DND-41 (cell line): Measurements from ENCODE around the gene BAX.
"Not testable (repeated sequence)": the region's sequence is repeated elsewhere in the genome, so short reads cannot be mapped to it uniquely, and the experiment has no call there.

Experiments used
- ATAC-seq: fragments of 200-7000 bp; cut with Tn5 transposase; 3 replicates; pipeline ENCODE4 v1.9.1; 2021; ENCODE audit warnings: low read depth; ENCODE audit not compliant: insufficient read depth
- DNase-seq: peaks from one replicate; pipeline ENCODE4 v3.0.0-alpha.2; 2020
- H2AFZ ChIP-seq: 2 replicates; pipeline ENCODE4 v1.6.0; 2012; ENCODE audit warnings: low read depth, low read length
- H3K27ac ChIP-seq: 2 replicates; pipeline ENCODE4 v1.5.1; 2012; ENCODE audit warnings: low read length, inconsistent platforms
- H3K27me3 ChIP-seq: fragments of 200-600 bp; sonication (generic); 2 replicates; pipeline ENCODE4 v1.6.0; 2012; ENCODE audit warnings: low read length, mild to moderate bottlenecking, inconsistent platforms; ENCODE audit not compliant: insufficient read depth, poor library complexity
- H3K36me3 ChIP-seq: 2 replicates; pipeline ENCODE4 v1.5.1; 2012; ENCODE audit warnings: low read length, inconsistent platforms; ENCODE audit not compliant: insufficient read depth
- H3K4me1 ChIP-seq: 2 replicates; pipeline ENCODE4 v1.5.1; 2012; ENCODE audit warnings: mild to moderate bottlenecking, low read length; ENCODE audit not compliant: insufficient read depth
- H3K4me2 ChIP-seq: 2 replicates; pipeline ENCODE4 v1.6.0; 2012; ENCODE audit warnings: mild to moderate bottlenecking, moderate library complexity, low read length, inconsistent platforms; ENCODE audit not compliant: insufficient read depth
- H3K4me3 ChIP-seq, 2 experiments: fragments of 200-600 bp in 1 of 2; shearing (Covaris generic) in 1 of 2; 2 replicates each; pipeline ENCODE4 v1.5.1; 2012 to 2016; ENCODE audit warnings: inconsistent platforms in 2 of 2, low read length in 2 of 2, mild to moderate bottlenecking in 2 of 2, low read depth in 1 of 2, moderate library complexity in 1 of 2
- H3K79me2 ChIP-seq: 2 replicates; pipeline ENCODE4 v1.6.0; 2012; ENCODE audit warnings: low read length, inconsistent platforms; ENCODE audit not compliant: insufficient read depth
- H3K9ac ChIP-seq: 2 replicates; pipeline ENCODE4 v1.6.0; 2012; ENCODE audit warnings: low read depth, mild to moderate bottlenecking, inconsistent platforms, low read length, moderate library complexity
- H3K9me3 ChIP-seq: 2 replicates; pipeline ENCODE4 v1.5.1; 2012; ENCODE audit warnings: low read length, moderate library complexity, mild to moderate bottlenecking, inconsistent platforms; ENCODE audit not compliant: insufficient read depth, severe bottlenecking
- H4K20me1 ChIP-seq: 2 replicates; pipeline ENCODE4 v1.6.0; 2012; ENCODE audit warnings: low read length; ENCODE audit not compliant: insufficient read depth
- CTCF ChIP-seq: IDR thresholded peaks from 2 replicates; pipeline ENCODE4 v1.5.1; 2012; ENCODE audit warnings: borderline replicate concordance, low read length, moderate library complexity, mild to moderate bottlenecking; ENCODE audit not compliant: poor library complexity, severe bottlenecking; ENCODE audit errors: extremely low read depth
- EZH2 ChIP-seq: IDR thresholded peaks from 3 replicates; pipeline ENCODE4 v1.6.1; 2012; ENCODE audit warnings: borderline replicate concordance, low read depth, mild to moderate bottlenecking, moderate library complexity, low read length, inconsistent platforms; ENCODE audit not compliant: severe bottlenecking

The BAX gene

GRCh38 chr19:48907671-48908070, 47.0 kb upstream of the BAX start:
- peaks cover 79% of the 10 kb centered on the region for H3K36me3 ChIP-seq
- peaks cover 21% of the 10 kb centered on the region for H3K79me2 ChIP-seq
- H3K9ac ChIP-seq: no peak overlapping the region
- peaks cover 4% of the 10 kb centered on the region; the same call in 1 of the 2 replicates for H4K20me1 ChIP-seq
- H3K4me1 ChIP-seq: peaks cover under 1% of the 10 kb centered on the region
- ATAC-seq: no peak
- H3K9me3 ChIP-seq: no peaks in the 10 kb centered on the region
- no peak for DNase-seq
- no peak overlapping the region for H3K4me3 ChIP-seq
- TF ChIP-seq CTCF: no peak
- TF ChIP-seq EZH2: no peak
- H2AFZ ChIP-seq: no peak overlapping the region
- no peak overlapping the region for H3K27ac ChIP-seq
- H3K4me2 ChIP-seq: no peak overlapping the region
- no peaks in the 10 kb centered on the region for H3K27me3 ChIP-seq

- H3K27ac ChIP-seq, H3K79me2 ChIP-seq, DNase-seq, H3K4me3 ChIP-seq, ATAC-seq, H3K4me1 ChIP-seq, H3K9ac ChIP-seq, H3K9me3 ChIP-seq, H4K20me1 ChIP-seq, H3K27me3 ChIP-seq, H2AFZ ChIP-seq, H3K4me2 ChIP-seq: not testable (repeated sequence)
- H3K36me3 ChIP-seq: peaks cover 88% of the 10 kb centered on the region
Observed at GRCh38 chr19:48909424-48910077, 45.1 kb upstream of the BAX start.

- no peak for DNase-seq
- Histone ChIP-seq H4K20me1 (0 out of 2 replicates have a peak, but pooled peaks cover 5% of the 10 kb centered on the region), H2AFZ (no peak overlapping the region), H3K4me2 (no peak overlapping the region), H3K36me3 (peaks cover 82% of the 10 kb centered on the region), H3K9me3 (no peaks in the 10 kb centered on the region), H3K27ac (no peak overlapping the region), H3K27me3 (no peaks in the 10 kb centered on the region), H3K4me1 (no peaks in the 10 kb centered on the region), H3K9ac (no peak overlapping the region), H3K79me2 (no peaks in the 10 kb centered on the region), H3K4me3 (no peak overlapping the region)
- no peak for ATAC-seq
- no peak for TF ChIP-seq EZH2
- TF ChIP-seq CTCF: no peak
Observed at GRCh38 chr19:48910803-48911202, 43.9 kb upstream of the BAX start.

GRCh38 chr19:48913114-48913889, 41.4 kb upstream of the BAX start:
- ATAC-seq (peak; percentile 75; the same call in 2 of the 3 replicates), DNase-seq (peak; percentile 39)
- peaks cover 73% of the 10 kb centered on the region for H3K36me3 ChIP-seq
- no peak overlapping the region for H3K4me3 ChIP-seq
- TF ChIP-seq CTCF (no peak), EZH2 (no peak)
- 0 out of 2 replicates have a peak, but pooled peaks cover 5% of the 10 kb centered on the region for H4K20me1 ChIP-seq
- H3K9ac ChIP-seq: no peak overlapping the region
- no peaks in the 10 kb centered on the region for H3K4me1 ChIP-seq
- H3K4me2 ChIP-seq: no peak overlapping the region
- no peak overlapping the region for H2AFZ ChIP-seq
- no peaks in the 10 kb centered on the region for H3K9me3 ChIP-seq
- H3K27ac ChIP-seq: no peak overlapping the region
- no peaks in the 10 kb centered on the region for H3K79me2 ChIP-seq
- H3K27me3 ChIP-seq: no peaks in the 10 kb centered on the region
